ENCODE measurements around the gene ASTL.

ASTL gene

DNA sequence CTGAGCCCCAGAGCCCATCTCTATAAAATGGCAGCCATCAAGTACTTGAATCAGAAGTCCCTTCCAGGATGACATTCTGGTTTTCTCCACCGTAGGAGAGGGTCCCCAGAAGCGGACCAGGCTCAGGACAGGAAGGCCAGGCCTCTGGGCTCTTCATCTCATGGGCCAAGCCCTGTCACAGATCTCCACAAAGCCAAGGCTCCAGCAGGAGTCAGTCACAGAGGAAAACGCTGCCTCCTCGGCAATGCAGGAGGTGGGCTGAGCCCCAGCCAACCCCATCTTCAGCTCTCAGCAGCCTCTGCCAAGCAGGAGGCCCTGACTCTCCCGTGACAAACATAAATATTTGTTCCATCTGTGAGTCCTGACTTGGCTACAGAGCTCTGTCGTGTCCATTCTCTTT, 64.1 kb downstream of the ASTL start:
- DNase-seq: no peak

DNA sequence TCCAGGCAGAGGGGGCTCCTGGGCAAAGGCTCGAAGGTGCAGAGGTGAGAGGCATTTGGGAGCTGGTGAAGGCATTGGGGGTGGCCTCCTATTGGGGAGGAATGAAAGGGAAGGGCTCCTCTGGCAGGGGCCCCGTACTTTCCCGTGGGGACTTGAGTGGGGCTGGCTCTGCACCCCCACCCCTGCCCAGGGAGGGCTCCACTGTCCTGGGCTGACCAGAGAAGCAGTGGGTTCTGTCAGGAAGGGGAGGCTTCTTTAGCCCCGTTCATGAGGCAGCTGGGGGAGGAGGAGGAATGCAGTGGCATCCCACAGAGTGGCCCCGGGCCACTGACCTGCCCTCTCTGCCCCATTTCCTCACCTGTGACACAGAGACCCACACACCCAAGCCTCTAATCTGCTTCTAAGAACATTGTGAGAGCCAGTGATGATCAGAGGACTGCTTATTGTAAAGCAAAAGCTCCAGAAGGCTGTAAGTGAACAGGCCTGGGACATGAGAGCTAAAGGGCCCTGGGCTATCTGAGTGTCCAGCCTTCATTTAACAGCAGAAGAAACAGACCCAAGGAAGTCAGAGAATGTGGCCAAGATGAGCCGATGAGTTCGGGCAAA, 65.0 kb downstream of the ASTL start:
- no peak for DNase-seq
